ENCODE measurements around the gene GTF3C5.

GRCh38 chr9:133071484-133072150 lies 40.8 kb downstream of the GTF3C5 start:
- TF ChIP-seq GATA3 (IDR thresholded peaks at IDR 0.05; ENCODE audit: low read depth, low read length) (no peak), GATA2 (IDR thresholded peaks at IDR 0.05; ENCODE audit: low read depth, low read length) (no peak)

All from SH-SY5Y (cell line).